HG02840 (cell line): ENCODE results near the gene PNMA8C.

Experiments used
- ATAC-seq: cut with Tn5 transposase; IDR thresholded peaks from one replicate; pipeline ENCODE4 v1.9.1; 2021; ENCODE audit warnings: mild to moderate bottlenecking, moderate library complexity, moderate number of reproducible peaks; ENCODE audit not compliant: unreplicated experiment, low FRiP score

Gene PNMA8C

GRCh38 chr19:46428239-46429135, at the start of gene PNMA8C:
TSS of gene PNMA8C (minus strand) at chr19:46428936. CDS start at chr19:46428359, 577 bp downstream.
- no peak for ATAC-seq

GRCh38 chr19:46475986-46476385, 47.2 kb upstream of the PNMA8C start:
- ATAC-seq, result no peak

GRCh38 chr19:46474211-46474610, 45.5 kb upstream of the PNMA8C start:
- ATAC-seq, result no peak

GRCh38 chr19:46472592-46472991, 43.9 kb upstream of the PNMA8C start:
- no peak for ATAC-seq

- ATAC-seq, result no peak
These were observed 43.2 kb upstream of the PNMA8C start for GRCh38 chr19:46471811-46472543.

GRCh38 chr19:46471116-46471733, 42.5 kb upstream of the PNMA8C start, which contains the start of gene PNMA8A:
TSS of gene PNMA8A (minus strand) at chr19:46471563. CDS start at chr19:46471035, 528 bp downstream.
- ATAC-seq, result no peak

GRCh38 chr19:46470376-46470775, 41.6 kb upstream of the PNMA8C start:
- no peak for ATAC-seq

GRCh38 chr19:46469541-46470185, 40.9 kb upstream of the PNMA8C start:
- no peak for ATAC-seq

- no peak for ATAC-seq
These were observed 37.9 kb upstream of the PNMA8C start for GRCh38 chr19:46466536-46467196.

GRCh38 chr19:46463516-46463915, 34.8 kb upstream of the PNMA8C start:
- ATAC-seq, result no peak

- no peak for ATAC-seq
These were observed 32.8 kb upstream of the PNMA8C start for GRCh38 chr19:46461537-46461936.

- no peak for ATAC-seq
These were observed 32.2 kb upstream of the PNMA8C start for GRCh38 chr19:46460981-46461380.

- ATAC-seq, result no peak
These were observed 31.3 kb upstream of the PNMA8C start for GRCh38 chr19:46460055-46460454.

GRCh38 chr19:46456930-46457329, 28.2 kb upstream of the PNMA8C start:
- no peak for ATAC-seq

- no peak for ATAC-seq
These were observed 25.5 kb upstream of the PNMA8C start for GRCh38 chr19:46454244-46454643.

GRCh38 chr19:46453661-46454060, 24.9 kb upstream of the PNMA8C start:
- ATAC-seq, result no peak

GRCh38 chr19:46452186-46452585, 23.4 kb upstream of the PNMA8C start:
- no peak for ATAC-seq

GRCh38 chr19:46451352-46451751, 22.6 kb upstream of the PNMA8C start:
- ATAC-seq, result no peak

- no peak for ATAC-seq
These were observed 22.0 kb upstream of the PNMA8C start for GRCh38 chr19:46450737-46451136.

- ATAC-seq, result no peak
These were observed 20.5 kb upstream of the PNMA8C start for GRCh38 chr19:46449228-46449627.
